Testis (tissue), 3 donors: ENCODE results near the gene HGS. TPM values are rescaled to one million over a fixed set of nuclear protein-coding genes. Genes with fewer than 3 reads are reported as not detected.
A peak's percentile ranks its signal among the peaks of the same experiment; 100 is the strongest.

ENCODE experiments used
- DNase-seq: peaks from one replicate; pipeline ENCODE4 v3.0.0-alpha.2; 2019
- H3K27ac ChIP-seq, 2 donors: fragments of 200-600 bp; sonication (generic); one replicate each; pipeline ENCODE4 v1.5.1; 2019
- H3K27me3 ChIP-seq: fragments of 200-600 bp; sonication (generic); one replicate; pipeline ENCODE4 v1.5.1; 2019
- H3K36me3 ChIP-seq: fragments of 200-600 bp; sonication (generic); one replicate; pipeline ENCODE4 v1.5.1; 2017; ENCODE audit warnings: low read depth; ENCODE audit errors: missing control alignments
- H3K4me1 ChIP-seq: fragments of 200-600 bp; sonication (generic); one replicate; pipeline ENCODE4 v1.5.1; 2019
- H3K4me3 ChIP-seq, 2 donors: fragments of 200-600 bp; sonication (generic); one replicate each; pipeline ENCODE4 v1.5.1; 2017 to 2019
- H3K9me3 ChIP-seq: fragments of 200-600 bp; sonication (generic); one replicate; pipeline ENCODE4 v1.5.1; 2017
- POLR2A ChIP-seq: fragments of 450-650 bp; IDR thresholded peaks from one replicate; pipeline ENCODE4 v1.6.1; 2017; ENCODE audit warnings: antibody characterized with exemption, mild to moderate bottlenecking, moderate library complexity
- WGBS, 2 donors: methylation state at CpG; one replicate each; pipeline ENCODE4 v1.1.5; 2018; 5-methylcytosine and 5-hydroxymethylcytosine counted together
- intact Hi-C: fragments of 100-400 bp; cut with DNase I; formaldehyde crosslinking; loops from one replicate; pipeline ENCODE4 v1.15.1; 2023; ENCODE audit warnings: low total_unique reads
- polyA plus RNA-seq: library from polyadenylated mRNA; stranded (reverse); fragments of 350-450 nt; fragmentation: Illumina TruSeq; extraction: RNeasy Lipid Tissue Mini Kit (QIAGEN cat#74804); gene quantifications from one replicate; pipeline ENCODE4 v1.2.3, GENCODE V29; 2014; ENCODE audit warnings: low read depth, low replicate concordance; ENCODE audit not compliant: insufficient read depth
- total RNA-seq, 2 donors: library from RNA; depleted of rRNA; stranded (reverse); fragments of >200 nt; gene quantifications; one replicate each; pipeline ENCODE4 v1.2.3, GENCODE V29; 2016
- TF ChIP-seq, protein P1 (sequence below), 3 experiments: fragments of 450-650 bp in 2 of 3; fragments of 200-600 bp in 1 of 3; sonication (generic) in 1 of 3; IDR thresholded peaks; one replicate each; pipeline ENCODE4 v1.5.1; 2016 to 2019; ENCODE audit warnings: antibody characterized with exemption in 3 of 3, mild to moderate bottlenecking in 2 of 3, moderate library complexity in 1 of 3

HGS gene
- total and polyA plus RNA-seq, 3 donors from 2014 or later: 154 to 182 (median 160) TPM

DNA sequence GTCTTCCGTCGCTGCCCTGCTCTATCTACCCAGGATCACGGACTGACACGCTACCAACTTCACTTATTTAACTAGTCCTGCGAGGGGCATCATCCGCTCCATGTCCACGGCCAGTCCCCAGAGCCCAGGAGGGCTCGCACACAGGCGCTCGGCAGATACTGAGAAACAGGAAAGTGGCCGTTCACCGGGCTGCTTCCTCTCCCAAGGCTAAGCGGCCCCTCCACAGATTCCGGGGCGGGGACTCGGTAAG lies 17.8 kb upstream of the HGS start:
- Histone ChIP-seq H3K9me3 (no peaks in the 10 kb centered on the region), H3K27me3 (no peaks in the 10 kb centered on the region), H3K27ac (peak overlapping the region; percentile 45 to 79), H3K4me3 (peak overlapping the region; percentile 75 to 92), H3K4me1 (peaks cover 8% of the 10 kb centered on the region), H3K36me3 (no peaks in the 10 kb centered on the region)
- 0% methylated on average over 6 to 16 of the region's 16 CpGs for WGBS, 2 donors
- peak; percentile 28 for DNase-seq
- TF ChIP-seq, protein P1, sequence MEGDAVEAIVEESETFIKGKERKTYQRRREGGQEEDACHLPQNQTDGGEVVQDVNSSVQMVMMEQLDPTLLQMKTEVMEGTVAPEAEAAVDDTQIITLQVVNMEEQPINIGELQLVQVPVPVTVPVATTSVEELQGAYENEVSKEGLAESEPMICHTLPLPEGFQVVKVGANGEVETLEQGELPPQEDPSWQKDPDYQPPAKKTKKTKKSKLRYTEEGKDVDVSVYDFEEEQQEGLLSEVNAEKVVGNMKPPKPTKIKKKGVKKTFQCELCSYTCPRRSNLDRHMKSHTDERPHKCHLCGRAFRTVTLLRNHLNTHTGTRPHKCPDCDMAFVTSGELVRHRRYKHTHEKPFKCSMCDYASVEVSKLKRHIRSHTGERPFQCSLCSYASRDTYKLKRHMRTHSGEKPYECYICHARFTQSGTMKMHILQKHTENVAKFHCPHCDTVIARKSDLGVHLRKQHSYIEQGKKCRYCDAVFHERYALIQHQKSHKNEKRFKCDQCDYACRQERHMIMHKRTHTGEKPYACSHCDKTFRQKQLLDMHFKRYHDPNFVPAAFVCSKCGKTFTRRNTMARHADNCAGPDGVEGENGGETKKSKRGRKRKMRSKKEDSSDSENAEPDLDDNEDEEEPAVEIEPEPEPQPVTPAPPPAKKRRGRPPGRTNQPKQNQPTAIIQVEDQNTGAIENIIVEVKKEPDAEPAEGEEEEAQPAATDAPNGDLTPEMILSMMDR (IDR thresholded peaks at IDR 0.05): no peak
- TF ChIP-seq POLR2A: no peak
- intact Hi-C loops: no loop called here

DNA sequence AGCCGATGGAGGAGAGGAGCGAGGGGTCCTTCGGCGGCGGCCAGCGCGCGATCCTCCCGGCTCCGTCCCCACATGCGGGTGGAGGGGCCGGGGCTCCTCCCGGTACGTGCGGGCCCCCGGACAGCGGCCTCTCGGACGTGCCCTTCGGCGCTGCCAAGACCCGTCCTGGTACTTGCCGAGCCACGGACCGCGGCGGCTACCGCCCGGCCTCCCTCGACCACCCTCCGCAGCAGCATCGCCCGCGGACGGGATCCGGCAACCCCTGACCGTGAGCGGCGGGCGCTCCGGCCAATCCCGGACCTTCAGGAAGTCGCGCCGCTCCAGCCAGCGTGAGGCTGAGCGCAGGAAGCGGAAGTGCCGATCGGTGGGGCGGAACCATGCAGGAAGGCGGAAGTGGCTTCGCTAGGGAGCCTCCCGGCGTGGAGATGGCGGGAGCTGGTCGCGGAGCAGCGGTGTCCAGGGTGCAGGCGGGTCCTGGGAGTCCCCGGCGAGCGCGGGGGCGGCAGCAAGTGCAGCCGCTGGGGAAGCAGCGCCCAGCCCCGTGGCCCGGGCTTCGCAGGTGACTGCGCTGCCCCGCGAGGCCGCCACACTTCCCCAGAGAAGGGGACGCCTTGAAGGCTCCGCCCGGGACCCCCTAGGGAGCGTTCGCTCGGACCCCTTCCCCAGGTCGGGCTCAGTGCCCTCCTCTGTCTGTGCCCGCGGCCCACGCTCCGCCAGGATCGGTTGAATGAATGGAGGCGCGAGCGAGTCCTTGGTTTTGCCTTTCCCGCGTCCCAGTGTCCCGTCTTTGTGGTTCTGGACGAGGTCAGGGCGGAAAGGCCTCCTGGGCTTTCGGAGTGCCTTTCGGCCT lies 17.2 kb upstream of the HGS start, which contains the start of the genes CCDC137 and OXLD1:
CCDC137 (plus strand) TSS at position 396 of the 850 bp plus-strand sequence; CDS start at position 426, 30 bp downstream.
OXLD1 (minus strand) TSS at position 264 of the 850 bp plus-strand sequence; CDS start at position 236, 28 bp downstream.
- Histone ChIP-seq H3K4me3 (peak within 1 kb of the TSS; percentile 75 to 92), H3K27ac (peak within 1 kb of the TSS; percentile 45 to 79), H3K27me3 (no peaks in the 10 kb centered on the region), H3K9me3 (no peaks in the 10 kb centered on the region), H3K36me3 (no peaks in the 10 kb centered on the region), H3K4me1 (peaks cover 8% of the 10 kb centered on the region)
- WGBS, 2 donors: 1% methylated on average over 91 of the region's 96 CpGs; no CpG with 5 or more reads in 1 of the 2 donors
- intact Hi-C loops: no loop called here
- peak; percentile 52 for TF ChIP-seq POLR2A
- TF ChIP-seq, protein P1 (IDR thresholded peaks at IDR 0.05): no peak
- peak; percentile 97 for DNase-seq

DNA sequence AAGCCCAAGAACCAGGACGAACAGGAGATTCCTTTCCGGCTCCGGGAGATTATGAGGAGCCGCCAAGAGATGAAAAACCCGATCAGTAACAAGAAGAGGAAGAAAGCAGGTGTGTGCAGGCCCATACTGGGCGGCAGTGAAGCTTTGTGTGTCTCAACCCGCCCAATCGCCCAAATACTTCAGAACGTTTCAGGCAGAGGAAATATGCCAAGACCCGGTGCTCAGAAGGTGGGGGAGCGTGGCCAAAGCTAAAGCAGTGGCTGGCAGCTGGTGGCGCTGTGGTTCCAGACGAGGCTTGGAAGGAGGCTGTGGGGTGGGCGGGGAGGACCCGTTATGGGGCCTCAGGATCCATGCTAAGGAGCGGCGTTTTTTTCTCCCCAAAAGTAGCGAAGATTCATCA lies 16.1 kb upstream of the HGS start:
- no peak overlapping the region for H3K27ac ChIP-seq
- H3K4me3 ChIP-seq: peak overlapping the region in 1 of 2 donors; percentile 75
- H3K9me3 ChIP-seq: no peaks in the 10 kb centered on the region
- H3K36me3 ChIP-seq: no peaks in the 10 kb centered on the region
- no peaks in the 10 kb centered on the region for H3K27me3 ChIP-seq
- peaks cover 8% of the 10 kb centered on the region for H3K4me1 ChIP-seq
- no peak for DNase-seq
- TF ChIP-seq POLR2A: no peak
- TF ChIP-seq, protein P1 (IDR thresholded peaks at IDR 0.05): no peak
- 66 to 70% methylated on average over 15 to 18 of the region's 18 CpGs for WGBS, 2 donors
- intact Hi-C loops: no loop called here

DNA sequence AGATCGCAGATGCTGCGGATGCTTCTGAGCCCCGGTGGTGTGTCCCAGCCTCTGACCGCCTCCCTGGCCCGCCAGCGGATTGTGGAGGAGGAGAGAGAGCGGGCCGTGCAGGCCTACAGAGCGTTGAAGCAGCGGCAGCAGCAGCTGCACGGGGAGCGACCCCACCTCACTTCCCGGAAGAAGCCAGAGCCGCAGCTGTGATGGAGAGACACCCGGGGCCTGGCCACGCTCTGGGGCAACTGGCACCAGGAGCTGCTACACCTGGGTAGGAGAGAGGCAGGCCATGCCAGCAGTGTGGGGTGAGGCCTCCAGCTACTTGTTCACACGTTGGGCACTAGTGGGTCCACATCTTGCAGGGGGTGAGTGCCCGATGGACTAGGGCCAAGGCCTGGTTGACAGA lies 11.3 kb upstream of the HGS start:
- no peak overlapping the region for H3K27ac ChIP-seq
- TF ChIP-seq POLR2A: no peak
- TF ChIP-seq, protein P1 (IDR thresholded peaks at IDR 0.05): no peak
- no peaks in the 10 kb centered on the region for H3K27me3 ChIP-seq
- no peaks in the 10 kb centered on the region for H3K36me3 ChIP-seq
- intact Hi-C loops: no loop called here
- no peak overlapping the region for H3K4me3 ChIP-seq
- H3K9me3 ChIP-seq: no peaks in the 10 kb centered on the region
- H3K4me1 ChIP-seq: no peaks in the 10 kb centered on the region
- 78 to 81% methylated on average over 18 of the region's 18 CpGs for WGBS, 2 donors
- DNase-seq: no peak

DNA sequence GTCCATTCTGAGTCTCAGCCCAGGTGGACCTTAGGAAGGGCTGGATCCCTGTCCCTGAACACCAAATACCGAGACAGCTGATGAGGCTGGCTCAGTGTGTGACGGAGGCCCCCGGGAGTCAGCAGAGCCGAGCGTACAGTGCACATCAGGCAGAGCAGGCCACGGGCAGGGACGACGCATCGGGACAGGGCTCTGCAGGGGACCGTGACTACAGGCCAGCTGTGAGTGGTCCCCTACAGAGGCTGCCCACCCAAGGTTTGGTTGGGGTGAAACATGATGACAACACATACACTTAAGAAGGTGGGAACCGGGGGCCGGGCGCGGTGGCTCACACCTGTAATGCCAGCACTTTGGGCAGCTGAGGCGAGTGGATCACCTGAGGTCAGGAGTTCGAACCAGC lies 10.9 kb upstream of the HGS start:
- intact Hi-C loops: no loop called here

More for the DNA sequence above, 10.9 kb upstream of the HGS start:
- no peak overlapping the region for H3K27ac ChIP-seq
- no peak for TF ChIP-seq POLR2A
- TF ChIP-seq, protein P1 (IDR thresholded peaks at IDR 0.05): no peak
- no peaks in the 10 kb centered on the region for H3K4me1 ChIP-seq
- no peak overlapping the region for H3K4me3 ChIP-seq
- no peak for DNase-seq
- no peaks in the 10 kb centered on the region for H3K9me3 ChIP-seq
- 93 to 95% methylated on average over 8 to 16 of the region's 16 CpGs for WGBS, 2 donors
- no peaks in the 10 kb centered on the region for H3K36me3 ChIP-seq
- H3K27me3 ChIP-seq: no peaks in the 10 kb centered on the region
